HG03439 (cell line): Measurements from ENCODE around the gene B4GAT1.

ENCODE experiments used
- ATAC-seq: cut with Tn5 transposase; IDR thresholded peaks from one replicate; pipeline ENCODE4 v1.9.1; 2021; ENCODE audit warnings: mild to moderate bottlenecking, moderate library complexity; ENCODE audit not compliant: unreplicated experiment

Gene B4GAT1

GRCh38 chr11:66338276-66339161, 8.9 kb downstream of the B4GAT1 start:
- no peak for ATAC-seq

DNA sequence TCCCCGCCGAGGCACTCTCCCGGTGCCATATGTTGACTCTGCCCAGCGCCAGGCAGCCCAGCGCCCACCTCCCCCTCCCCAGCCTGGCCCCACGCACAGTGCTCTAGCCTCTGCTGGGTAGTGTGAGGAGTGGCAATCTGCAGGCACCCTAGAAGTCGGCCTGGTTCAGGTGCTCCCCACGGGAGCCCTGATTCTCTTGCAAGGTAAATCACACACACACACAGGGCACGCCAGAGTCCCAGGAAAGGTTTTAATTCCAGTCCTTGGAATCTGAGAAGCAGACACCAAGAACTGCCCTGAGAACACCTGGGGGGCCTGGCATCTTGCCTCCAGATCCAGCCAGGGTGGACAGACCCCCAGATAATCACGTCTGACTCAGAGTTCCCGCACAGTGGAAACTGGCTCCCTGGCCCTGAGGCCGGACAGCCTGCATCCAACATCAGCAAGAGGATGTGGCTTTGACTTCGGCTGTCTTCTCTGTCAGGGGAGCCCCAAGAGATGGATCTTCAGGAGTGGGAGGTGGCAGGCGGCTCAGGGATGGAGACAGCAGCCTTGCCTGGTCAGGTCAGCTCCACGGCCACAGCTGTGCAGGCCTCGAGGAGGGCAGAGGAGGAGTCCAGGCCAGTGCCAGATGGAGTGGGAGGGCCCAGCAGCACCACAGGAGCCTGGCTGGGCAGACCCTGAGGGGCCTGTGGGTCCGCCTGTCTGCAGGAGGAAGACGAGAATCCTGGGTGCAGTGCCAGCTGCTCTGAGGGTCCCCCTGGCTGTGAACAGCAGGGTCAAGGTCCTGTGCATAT, 10.1 kb downstream of the B4GAT1 start:
- ATAC-seq: no peak

GRCh38 chr11:66336234-66337102, 11.0 kb downstream of the B4GAT1 start, which contains the start of gene RIN1:
Gene RIN1, minus strand, starts transcription at chr11:66336434. Its CDS starts 32 bp downstream, at chr11:66336402.
- peak; percentile 63 for ATAC-seq

DNA sequence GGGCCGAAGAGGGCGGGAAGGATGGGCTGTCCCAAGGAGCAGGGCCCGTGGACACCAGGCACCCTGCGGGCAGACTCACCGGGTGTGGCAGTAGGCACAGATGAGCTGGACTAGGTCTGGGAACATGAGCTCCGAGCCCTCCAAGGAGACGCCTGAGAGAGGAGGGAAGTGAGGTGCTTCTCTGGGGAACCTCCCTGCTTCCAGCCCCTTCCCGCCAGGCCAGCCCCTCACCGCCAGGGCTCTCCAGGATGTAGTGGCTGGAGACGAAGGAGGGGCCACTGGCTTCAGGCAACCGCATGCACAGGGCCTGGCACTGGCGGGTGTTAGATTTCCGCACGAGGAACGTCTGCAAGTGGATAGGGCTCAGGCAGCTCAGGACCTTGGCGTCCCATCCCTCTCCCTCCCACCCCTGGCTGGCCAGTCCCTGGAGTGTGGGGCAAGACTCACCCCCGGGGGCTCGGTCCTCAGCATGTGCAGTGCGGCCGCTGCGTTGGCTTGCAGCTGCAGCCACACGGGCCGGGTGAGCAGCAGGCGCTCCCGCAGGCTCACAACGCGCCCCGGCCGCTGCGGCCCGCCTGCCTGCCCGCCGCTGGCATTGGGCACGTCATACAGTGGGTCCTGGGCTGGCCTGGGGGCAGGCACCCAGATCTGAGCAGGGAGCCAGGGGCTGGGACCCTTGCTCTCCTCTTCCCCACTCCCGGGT, 11.7 kb downstream of the B4GAT1 start:
- ATAC-seq: no peak

DNA sequence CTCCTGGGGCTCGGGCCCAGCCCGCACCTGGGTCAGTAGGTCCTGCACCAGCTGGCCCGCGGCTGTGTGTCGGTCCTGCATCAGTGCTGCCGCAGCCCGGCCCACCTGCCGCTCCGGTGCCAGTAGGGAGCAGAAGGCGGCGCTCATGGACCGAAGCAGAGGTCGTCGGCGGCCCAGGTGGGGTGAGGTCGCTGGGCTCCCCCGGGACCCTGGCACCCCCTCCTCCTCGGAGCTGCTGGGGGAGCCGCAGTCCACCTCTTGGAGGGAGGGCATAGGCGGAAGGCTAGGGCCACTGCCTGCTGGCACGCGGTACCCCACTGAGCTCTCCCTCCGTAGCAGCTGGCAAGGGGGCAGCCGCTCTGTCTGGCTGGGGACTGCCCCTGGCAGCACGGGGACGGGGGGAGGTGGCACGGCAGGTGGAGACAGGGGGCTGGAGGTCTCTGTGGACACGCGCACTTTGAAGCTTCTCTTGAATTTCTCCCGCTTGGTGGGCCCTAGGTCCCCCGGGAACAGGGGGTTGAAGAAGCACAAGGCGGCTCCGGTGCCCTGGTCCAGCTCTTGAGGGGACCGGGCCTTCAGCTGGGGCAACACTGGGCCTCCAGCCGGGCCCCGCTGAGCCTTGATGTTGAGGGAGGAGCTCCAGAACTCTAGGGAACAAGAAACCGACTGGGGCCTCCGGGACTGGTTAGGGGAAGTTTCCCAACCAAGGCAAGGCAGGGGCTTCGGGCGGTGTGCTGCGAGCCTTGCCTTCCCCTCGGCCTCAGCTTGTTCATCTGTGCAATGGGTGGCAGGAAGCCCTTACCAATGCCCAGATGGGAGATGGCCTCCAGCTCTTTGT, 12.6 kb downstream of the B4GAT1 start:
- ATAC-seq: no peak

- ATAC-seq: no peak
Measured at GRCh38 chr11:66333896-66334604, 13.4 kb downstream of the B4GAT1 start.

DNA sequence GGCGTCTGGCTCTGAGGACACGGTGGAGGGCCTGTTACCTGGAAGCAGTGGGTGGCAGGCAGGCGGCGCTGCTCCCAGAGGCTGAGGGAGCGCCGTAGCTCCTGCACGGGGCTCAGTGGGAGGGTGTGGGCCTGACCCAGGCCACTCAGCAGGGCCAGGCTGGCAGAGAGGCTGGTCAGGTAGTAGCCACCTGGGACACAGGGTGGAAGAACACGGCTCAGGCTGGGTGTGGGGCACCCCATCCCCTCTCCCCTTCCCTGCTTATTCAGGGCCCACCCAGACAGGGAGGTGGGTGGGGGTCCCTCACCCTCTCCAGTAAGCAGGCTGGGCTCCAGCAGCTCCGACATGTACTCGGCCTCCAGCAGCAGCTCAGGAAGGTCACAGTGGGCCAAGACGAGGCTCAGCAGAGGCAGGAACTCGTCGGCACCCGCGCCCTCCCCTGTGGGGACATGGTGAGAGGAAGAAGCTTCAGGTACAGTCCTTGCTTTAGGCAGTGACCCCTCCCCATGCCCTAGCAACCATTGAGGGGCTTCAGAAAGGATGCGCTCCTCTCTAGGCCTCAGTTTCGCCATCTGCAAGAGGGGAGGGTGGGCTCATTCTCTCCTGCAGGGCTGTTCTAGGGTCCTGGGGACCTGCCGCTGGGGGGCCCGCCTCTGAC, 14.1 kb downstream of the B4GAT1 start:
- ATAC-seq: no peak

DNA sequence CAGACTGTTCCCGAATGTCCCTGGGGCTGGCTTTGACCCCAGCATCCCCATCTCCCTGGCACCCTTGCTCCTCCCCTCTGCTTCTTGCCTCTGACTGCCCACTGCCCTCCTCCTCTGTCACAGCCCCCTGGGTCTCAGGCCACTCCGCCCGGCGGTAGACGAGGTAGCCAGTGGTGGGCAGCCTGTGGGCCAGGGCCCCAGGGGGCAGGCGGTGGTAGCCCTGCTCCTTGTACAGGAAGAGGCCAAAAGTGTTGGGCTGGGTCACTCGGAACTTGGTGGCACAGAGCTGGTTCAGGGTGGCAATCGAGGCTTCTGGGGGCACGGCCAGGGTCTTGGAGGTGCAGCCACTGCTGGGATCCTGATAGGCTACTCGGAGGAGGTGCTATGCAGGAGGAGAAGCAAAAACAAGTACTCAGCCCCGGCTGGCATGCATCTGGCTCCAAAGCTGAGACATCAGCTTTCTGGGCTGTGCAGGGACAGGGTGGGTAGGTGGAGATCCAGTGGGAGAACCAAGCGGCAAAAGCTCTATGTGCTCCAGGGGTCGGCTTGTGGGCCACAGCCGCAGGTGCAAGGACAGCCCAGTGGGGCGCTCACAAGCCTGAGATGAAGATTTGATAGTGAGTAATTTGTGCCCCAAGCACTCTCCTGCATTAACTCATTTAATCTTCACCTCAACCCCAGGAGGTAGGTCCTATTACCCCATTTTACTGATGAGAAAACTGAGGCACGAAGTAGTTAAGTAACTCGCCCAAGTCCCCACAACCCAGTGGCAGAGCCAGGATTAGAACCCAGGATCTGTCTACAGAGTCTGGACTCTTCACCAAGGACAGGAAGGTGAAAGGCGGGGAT, 14.8 kb downstream of the B4GAT1 start:
- no peak for ATAC-seq

GRCh38 chr11:66331542-66332370, 15.7 kb downstream of the B4GAT1 start:
- no peak for ATAC-seq

DNA sequence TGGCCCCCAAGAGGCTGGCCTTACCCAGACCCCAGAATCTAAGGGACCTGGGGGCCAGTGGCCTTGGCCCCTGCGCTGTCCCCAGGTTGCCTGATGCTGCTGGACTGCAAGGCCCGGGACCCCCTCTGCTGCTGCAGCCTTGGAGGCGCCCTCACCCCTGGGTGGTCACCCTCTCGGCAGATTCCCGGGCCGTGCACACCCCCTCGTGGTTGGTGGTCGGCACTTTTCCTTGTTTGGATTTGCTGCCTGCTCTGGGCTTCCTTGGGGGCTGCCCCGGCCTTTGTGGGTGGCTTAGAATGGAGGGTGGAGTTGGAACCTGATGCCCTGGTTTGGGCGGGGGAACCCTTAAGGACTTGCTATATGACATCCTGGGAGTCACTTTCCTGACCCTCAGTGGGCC, 16.5 kb downstream of the B4GAT1 start:
- no peak for ATAC-seq

GRCh38 chr11:66329165-66329673, 18.2 kb downstream of the B4GAT1 start:
- no peak for ATAC-seq

GRCh38 chr11:66328302-66329144, 18.9 kb downstream of the B4GAT1 start:
- ATAC-seq: no peak

- no peak for ATAC-seq
Measured at GRCh38 chr11:66328031-66328301, 19.5 kb downstream of the B4GAT1 start.

GRCh38 chr11:66327171-66328030, 20.0 kb downstream of the B4GAT1 start:
- ATAC-seq: no peak
